Activated CD4-positive, alpha-beta T cell treated with anti-CD3 and anti-CD28 coated beads, Interleukin-2, amount 50 U/mL, for 24 hours (primary cell): ENCODE measurements around the gene KCNJ1.

Source experiments
- DNase-seq, 2 donors: peaks; one replicate each; pipeline ENCODE4 v3.0.0-alpha.2; 2020; ENCODE audit warnings: low read depth in 1 of 2, low spot score in 1 of 2

KCNJ1 gene

DNA sequence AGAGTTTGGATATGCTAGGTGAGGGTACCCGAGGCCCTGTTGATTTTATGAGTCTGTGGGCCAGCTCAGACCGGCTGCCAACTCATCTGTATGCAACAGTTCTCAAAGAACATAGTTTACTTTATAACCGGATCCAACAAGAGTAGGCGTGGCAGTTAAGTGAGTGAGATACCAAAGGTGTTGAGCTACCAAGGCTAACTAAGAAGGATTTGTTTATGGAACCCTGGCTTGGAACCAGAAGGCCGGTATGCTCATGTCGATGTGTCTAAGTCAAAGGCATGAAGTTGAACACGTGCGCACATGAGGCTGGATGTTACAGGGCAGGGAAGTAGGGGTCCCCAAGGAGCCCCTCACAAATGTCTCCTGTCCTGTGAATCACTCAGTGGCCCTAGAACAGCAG, at the start of gene KCNJ1:
KCNJ1 (minus strand) TSS at position 20 of the 400 bp plus-strand sequence. CDS start 27,053 bp downstream, outside the sequence.
- no peak for DNase-seq

GRCh38 chr11:128916681-128917080, 49.6 kb upstream of the KCNJ1 start:
- no peak for DNase-seq

DNA sequence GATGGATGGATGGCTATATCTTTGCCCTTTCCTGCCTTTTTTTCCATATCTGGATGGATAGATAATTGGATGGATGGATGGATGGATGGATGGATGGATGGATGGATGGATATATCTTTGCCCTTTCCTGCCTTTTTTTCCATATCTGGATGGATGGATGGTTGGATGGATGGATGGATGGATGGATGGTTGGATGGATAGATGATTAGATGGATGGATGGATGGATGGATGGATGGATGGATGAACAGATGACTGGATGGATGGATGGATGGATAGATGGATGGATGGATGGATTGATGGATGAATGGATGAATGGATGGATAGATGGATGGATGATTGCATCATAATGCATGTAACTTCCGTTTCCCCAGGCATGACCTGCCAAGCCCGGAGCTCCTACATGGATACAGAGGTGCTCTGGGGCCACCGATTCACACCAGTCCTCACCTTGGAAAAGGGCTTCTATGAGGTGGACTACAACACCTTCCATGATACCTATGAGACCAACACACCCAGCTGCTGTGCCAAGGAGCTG, 49.0 kb upstream of the KCNJ1 start:
- DNase-seq: no peak

DNA sequence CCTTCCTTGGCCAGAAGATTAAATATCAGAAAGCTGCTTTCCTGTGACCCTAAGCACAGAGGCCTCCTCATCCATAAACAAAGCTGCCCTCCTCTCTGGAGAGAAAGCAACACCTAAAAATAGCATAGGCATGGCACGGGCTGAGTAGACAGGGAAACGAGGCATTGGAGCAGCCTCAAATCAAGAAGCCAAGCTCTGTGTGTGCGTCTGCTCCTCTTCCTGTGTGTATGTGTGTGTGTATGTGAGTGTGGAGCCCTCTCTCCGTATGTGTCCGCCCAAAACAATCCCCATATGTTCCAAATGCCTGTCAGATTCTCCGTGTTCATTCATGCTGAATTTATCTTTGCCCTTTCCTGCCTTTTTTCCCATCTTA, 48.0 kb upstream of the KCNJ1 start:
- DNase-seq: no peak

DNA sequence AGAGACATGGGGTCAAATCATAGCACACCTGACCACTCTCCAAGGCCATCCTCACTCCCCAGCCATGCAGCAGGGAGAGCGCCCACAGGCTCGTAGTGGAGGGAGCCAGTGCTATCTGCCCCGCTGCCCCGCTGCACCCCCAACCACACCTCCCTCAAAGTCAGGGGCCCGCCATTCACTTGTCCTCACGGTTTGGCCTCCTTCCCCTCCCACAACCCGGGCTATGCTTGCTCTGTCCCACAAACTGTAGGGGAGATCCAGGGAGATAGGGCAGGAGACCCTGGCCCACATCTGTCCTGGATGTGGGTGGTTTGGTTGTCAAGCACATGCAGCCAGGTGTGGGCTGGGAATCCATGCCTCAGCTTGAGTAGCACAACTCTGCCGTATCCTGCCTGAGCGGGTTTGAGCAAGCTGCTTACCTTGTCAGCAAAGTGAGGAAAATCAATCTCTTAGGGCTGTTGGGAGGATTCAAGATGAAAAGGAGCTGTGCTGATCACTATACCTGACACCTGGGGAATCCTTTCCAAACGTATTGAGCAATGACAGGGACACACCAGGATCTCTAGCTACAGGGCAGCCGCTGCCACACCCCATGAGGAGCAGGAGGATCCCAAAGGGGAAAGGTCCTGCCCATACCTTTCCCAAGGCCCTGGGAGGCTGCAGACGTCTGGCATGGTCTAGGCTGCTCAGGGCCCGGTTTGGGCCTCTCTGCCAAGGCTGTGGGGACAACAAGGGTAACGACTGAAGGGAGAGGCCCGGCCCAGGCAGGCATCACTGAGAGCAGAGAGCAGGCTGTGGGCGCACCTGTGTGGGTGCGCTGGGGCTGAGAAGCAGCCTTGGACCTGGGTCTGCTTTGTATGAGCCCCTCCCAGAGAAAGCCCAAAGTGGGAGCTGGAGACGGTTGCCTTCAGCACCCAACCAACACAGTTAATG, 47.4 kb upstream of the KCNJ1 start:
- no peak for DNase-seq

DNA sequence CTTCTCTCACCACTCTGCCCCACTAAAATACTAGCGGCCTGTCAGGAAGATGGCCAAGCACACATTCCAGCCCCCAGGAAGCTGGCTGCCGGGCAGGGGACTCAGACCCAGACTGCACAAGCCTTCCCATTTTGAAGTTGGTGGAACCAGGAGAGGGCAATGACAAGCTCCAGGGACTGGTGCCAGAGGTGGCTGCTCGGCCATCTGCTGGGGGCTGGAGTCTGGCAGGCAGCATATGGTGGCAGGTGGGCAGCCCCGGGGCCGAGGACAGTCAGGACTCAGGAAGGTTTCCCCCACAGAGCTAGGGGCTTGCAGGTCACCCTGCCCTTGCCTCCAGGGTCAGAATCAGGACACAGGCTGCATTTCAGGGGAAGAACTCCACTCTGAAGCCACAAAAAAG, 46.7 kb upstream of the KCNJ1 start:
- no peak for DNase-seq

- no peak for DNase-seq
Measured at GRCh38 chr11:128911701-128912100, 44.6 kb upstream of the KCNJ1 start.

DNA sequence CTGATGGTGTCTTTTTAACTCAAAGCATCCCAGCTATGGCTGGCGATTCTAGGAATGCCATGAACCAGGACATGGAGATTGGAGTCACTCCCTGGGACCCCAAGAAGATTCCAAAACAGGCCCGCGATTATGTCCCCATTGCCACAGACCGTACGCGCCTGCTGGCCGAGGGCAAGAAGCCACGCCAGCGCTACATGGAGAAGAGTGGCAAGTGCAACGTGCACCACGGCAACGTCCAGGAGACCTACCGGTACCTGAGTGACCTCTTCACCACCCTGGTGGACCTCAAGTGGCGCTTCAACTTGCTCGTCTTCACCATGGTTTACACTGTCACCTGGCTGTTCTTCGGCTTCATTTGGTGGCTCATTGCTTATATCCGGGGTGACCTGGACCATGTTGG, 44.1 kb upstream of the KCNJ1 start:
- no peak for DNase-seq

DNA sequence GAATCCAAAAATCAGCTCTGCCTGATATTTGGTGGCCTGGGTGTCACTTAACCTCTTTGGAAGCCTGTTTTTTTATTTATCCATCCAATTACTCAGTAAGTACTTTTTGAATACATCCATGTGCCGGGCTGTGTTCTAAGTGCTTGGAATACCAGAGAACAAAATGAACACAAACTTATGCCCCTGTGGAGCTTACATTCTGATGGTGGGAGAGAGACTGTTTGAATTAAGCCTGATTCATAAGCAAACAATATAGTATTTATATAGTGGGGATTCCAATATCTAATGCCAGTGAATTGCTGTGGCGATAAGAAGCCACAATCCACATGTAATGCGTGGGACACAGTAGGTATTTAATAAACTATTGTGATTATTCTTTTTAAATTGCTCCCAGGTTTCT, 43.5 kb upstream of the KCNJ1 start:
- DNase-seq: no peak

DNA sequence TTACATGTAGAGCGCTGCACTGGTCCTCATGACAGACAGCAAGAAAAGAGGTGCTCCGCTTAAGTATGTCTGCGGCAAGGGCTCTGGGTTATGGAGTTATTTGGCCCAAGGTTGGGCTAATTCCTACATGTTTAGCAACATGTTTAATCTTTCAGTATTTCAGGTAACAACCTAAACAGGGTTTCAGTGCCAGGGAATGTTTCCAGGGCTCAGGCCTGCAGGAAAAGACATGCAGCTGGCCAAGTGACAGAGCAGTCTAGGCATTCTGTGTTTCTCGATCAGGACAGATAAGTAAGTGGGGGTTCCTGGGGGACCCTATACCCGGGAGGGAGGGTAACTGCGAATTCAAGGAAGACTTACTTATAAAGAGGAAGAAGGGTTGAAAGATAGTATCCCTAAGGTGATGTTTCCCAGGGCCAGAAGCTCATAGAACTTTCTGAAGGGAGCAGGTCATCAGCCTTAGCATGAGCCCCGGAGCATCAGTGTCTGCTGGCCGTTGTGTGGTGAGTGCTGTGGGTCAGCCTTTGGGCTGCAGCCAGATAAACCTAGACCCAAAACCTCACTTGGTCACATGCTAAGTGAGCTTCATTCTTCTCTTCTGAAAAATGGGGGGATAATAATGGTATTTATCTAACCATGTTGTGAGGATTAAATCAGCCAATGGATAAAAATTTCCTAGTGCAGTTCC, 42.5 kb upstream of the KCNJ1 start:
- no peak for DNase-seq

GRCh38 chr11:128908391-128909246, 41.5 kb upstream of the KCNJ1 start:
- DNase-seq: no peak

DNA sequence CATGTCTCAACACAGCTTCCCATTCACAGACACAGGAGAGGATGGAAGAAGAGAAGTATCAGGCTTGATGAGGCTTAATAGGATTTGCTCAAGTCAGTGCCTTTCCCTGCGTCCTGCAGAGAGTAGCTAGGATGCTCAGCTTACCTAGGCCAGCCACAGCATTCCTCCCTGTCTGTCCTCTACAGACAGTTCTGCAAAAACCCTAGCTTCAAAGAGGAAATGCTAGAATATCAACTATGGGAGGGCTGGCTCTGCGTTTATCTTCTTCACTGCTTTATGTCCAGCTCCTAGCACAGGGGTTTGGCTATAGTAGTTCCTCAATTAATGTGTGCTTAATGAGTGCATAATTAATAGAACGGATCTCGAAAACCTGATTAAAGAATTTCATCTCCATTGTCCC, 40.5 kb upstream of the KCNJ1 start:
- no peak for DNase-seq

- DNase-seq: no peak
Measured at GRCh38 chr11:128906185-128907050, 39.3 kb upstream of the KCNJ1 start.

GRCh38 chr11:128905345-128906184, 38.5 kb upstream of the KCNJ1 start:
- no peak for DNase-seq

DNA sequence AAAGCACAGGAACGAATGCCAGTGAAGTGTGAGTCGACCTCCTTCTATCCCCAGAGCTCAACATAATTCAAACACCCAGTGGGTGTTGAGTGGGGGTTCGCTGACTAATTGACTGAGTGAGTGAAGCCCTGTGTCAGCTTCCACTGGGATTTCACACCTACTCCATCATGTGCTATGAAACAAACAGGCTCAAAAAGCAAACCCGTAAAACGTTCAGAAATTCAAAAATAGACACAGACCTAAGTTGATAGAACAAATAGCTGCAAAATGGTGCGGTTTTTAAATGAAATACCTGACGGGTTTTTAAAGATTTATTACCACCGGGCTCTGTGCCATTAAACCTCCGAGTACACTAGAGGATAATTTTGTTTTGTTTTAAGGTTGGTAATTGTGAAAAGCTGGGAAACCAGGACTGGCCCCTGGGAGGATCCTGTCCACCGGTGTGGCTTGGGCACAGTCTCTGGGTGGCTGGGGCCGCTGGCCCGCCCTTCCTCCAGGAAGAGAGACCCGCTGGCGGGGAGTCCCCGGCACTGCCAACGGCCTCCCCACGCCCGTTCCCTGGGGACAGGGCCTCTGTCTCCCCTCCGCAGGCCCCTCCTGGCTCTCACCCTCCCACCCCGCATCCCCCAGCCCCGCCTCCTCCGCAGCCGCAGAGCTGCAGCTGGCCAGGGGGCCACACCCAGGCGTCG, 37.7 kb upstream of the KCNJ1 start:
- DNase-seq: no peak

GRCh38 chr11:128904303-128904655, 37.2 kb upstream of the KCNJ1 start:
- DNase-seq: no peak

GRCh38 chr11:128903248-128904061, 36.4 kb upstream of the KCNJ1 start:
- no peak for DNase-seq

GRCh38 chr11:128902515-128903066, 35.5 kb upstream of the KCNJ1 start:
- DNase-seq: no peak
